Myocyte (in vitro differentiated cells): ENCODE data around the gene DPF3. TPM values are rescaled to one million over a fixed set of nuclear protein-coding genes. Genes with fewer than 3 reads are reported as not detected.
A peak's percentile ranks its signal among the peaks of the same experiment; 100 is the strongest.

Experiments used
- DNase-seq: peaks from one replicate; pipeline ENCODE4 v3.0.0-alpha.2; 2012; ENCODE audit warnings: low read depth
- total RNA-seq: library from RNA; depleted of rRNA; stranded (reverse); fragments of >200 nt; gene quantifications from 2 replicates; pipeline ENCODE4 v1.2.3, GENCODE V29; 2014

DPF3 gene
- total RNA-seq, 1 donor from 2014 or later, result 4.7 TPM

- no peak for DNase-seq
Measured at GRCh38 chr14:72717220-72717619, 176.7 kb downstream of the DPF3 start.

GRCh38 chr14:72716476-72716875, 177.4 kb downstream of the DPF3 start:
- no peak for DNase-seq

GRCh38 chr14:72715850-72716228, 178.1 kb downstream of the DPF3 start:
- DNase-seq, result no peak

GRCh38 chr14:72715215-72715849, 178.6 kb downstream of the DPF3 start:
- DNase-seq, result peak; percentile 48

- no peak for DNase-seq
Measured at GRCh38 chr14:72714871-72715214, 179.1 kb downstream of the DPF3 start.

- no peak for DNase-seq
Measured at GRCh38 chr14:72714094-72714493, 179.8 kb downstream of the DPF3 start.

- DNase-seq, result no peak
Measured at GRCh38 chr14:72711936-72712335, 182.0 kb downstream of the DPF3 start.

- no peak for DNase-seq
Measured at GRCh38 chr14:72709916-72710611, 183.8 kb downstream of the DPF3 start.

- no peak for DNase-seq
Measured at GRCh38 chr14:72708708-72709475, 185.0 kb downstream of the DPF3 start.

GRCh38 chr14:72708222-72708621, 185.7 kb downstream of the DPF3 start:
- DNase-seq, result no peak

- DNase-seq, result no peak
Measured at GRCh38 chr14:72706485-72706884, 187.4 kb downstream of the DPF3 start.

- no peak for DNase-seq
Measured at GRCh38 chr14:72704502-72704901, 189.4 kb downstream of the DPF3 start.

- DNase-seq, result no peak
Measured at GRCh38 chr14:72701605-72702004, 192.3 kb downstream of the DPF3 start.

- no peak for DNase-seq
Measured at GRCh38 chr14:72701237-72701565, 192.7 kb downstream of the DPF3 start.

- no peak for DNase-seq
Measured at GRCh38 chr14:72700338-72701236, 193.3 kb downstream of the DPF3 start.

GRCh38 chr14:72699852-72700257, 194.0 kb downstream of the DPF3 start:
- peak; percentile 49 for DNase-seq

- DNase-seq, result no peak
Measured at GRCh38 chr14:72699443-72699842, 194.5 kb downstream of the DPF3 start.

GRCh38 chr14:72692696-72693095, 201.2 kb downstream of the DPF3 start:
- DNase-seq, result no peak

- no peak for DNase-seq
Measured at GRCh38 chr14:72690324-72690723, 203.6 kb downstream of the DPF3 start.

GRCh38 chr14:72688990-72689671, 204.8 kb downstream of the DPF3 start:
- no peak for DNase-seq

GRCh38 chr14:72686832-72687231, 207.1 kb downstream of the DPF3 start:
- DNase-seq, result peak; percentile 41
